Esophagus muscularis mucosa (tissue), 3 donors: ENCODE results near the gene DYDC2.

Experiments
- POLR2A ChIP-seq: fragments of 450-650 bp; IDR thresholded peaks from one replicate; pipeline ENCODE4 v1.6.1; 2017; ENCODE audit warnings: antibody characterized with exemption, moderate library complexity, mild to moderate bottlenecking, low read depth
- TF ChIP-seq, protein P1 (sequence below), 3 experiments: fragments of 200-600 bp in 2 of 3; fragments of 450-650 bp in 1 of 3; sonication (generic) in 2 of 3; IDR thresholded peaks; one replicate each; pipeline ENCODE4 v1.5.1; 2017 to 2019; ENCODE audit warnings: antibody characterized with exemption in 3 of 3, mild to moderate bottlenecking in 2 of 3, moderate library complexity in 1 of 3

DNA sequence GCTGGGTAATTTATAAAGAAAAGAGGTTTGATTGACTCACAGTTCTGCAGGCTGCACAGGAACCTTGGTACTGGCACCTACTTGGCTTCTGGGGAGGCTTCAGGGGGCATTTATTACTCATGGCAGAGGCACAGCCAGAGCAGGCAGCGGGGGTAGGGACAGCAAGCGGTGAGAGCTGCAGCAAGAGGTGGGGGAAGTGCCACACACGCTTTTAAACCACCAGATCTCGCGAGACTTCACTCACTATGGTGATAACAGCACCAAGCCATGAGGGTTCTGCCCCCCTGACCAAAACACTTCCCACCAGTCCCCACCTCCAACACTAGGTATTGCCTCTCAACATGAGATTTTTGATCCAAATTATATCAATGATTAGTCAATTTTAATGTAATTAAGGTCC, 43.1 kb upstream of the DYDC2 start:
- TF ChIP-seq, protein P1, sequence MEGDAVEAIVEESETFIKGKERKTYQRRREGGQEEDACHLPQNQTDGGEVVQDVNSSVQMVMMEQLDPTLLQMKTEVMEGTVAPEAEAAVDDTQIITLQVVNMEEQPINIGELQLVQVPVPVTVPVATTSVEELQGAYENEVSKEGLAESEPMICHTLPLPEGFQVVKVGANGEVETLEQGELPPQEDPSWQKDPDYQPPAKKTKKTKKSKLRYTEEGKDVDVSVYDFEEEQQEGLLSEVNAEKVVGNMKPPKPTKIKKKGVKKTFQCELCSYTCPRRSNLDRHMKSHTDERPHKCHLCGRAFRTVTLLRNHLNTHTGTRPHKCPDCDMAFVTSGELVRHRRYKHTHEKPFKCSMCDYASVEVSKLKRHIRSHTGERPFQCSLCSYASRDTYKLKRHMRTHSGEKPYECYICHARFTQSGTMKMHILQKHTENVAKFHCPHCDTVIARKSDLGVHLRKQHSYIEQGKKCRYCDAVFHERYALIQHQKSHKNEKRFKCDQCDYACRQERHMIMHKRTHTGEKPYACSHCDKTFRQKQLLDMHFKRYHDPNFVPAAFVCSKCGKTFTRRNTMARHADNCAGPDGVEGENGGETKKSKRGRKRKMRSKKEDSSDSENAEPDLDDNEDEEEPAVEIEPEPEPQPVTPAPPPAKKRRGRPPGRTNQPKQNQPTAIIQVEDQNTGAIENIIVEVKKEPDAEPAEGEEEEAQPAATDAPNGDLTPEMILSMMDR (IDR thresholded peaks at IDR 0.05): no peak
- TF ChIP-seq POLR2A: no peak
